WTC11 (cell line): ENCODE measurements around the gene TWIST2. TPM values are rescaled to one million over a fixed set of nuclear protein-coding genes. Genes with fewer than 3 reads are reported as not detected.

Experiments used
- ATAC-seq: fragments of 200-7000 bp; cut with Tn5 transposase; 2 replicates; pipeline ENCODE4 v1.10.0; 2021; ENCODE audit warnings: mild to moderate bottlenecking, moderate library complexity
- CTCF ChIA-PET: fragments of 300-600 bp; sonication (Branson Sonifier 250); formaldehyde crosslinking; loops from one replicate; lab custom pipeline; 2021; ENCODE audit warnings: antibody characterized with exemption; lab: Charles Lee
- POLR2A ChIA-PET: fragments of 350-600 bp; sonication (Branson Sonifier 250); formaldehyde crosslinking; loops from one replicate; lab custom pipeline; 2021; ENCODE audit warnings: antibody characterized with exemption; lab: Charles Lee
- DNase-seq: peaks from one replicate; pipeline ENCODE4 v3.0.0; 2021; ENCODE audit warnings: low spot score
- H3K27ac Mint-ChIP-seq: 2 replicates; pipeline ENCODE4 v1.8.0; 2021; ENCODE audit warnings: mixed read lengths
- H3K27me3 Mint-ChIP-seq: 2 replicates; pipeline ENCODE4 v1.8.0; 2021; ENCODE audit warnings: low read depth, mild to moderate bottlenecking, moderate library complexity, mixed read lengths
- H3K36me3 Mint-ChIP-seq: 2 replicates; pipeline ENCODE4 v1.8.0; 2021; ENCODE audit warnings: mixed read lengths
- H3K4me1 Mint-ChIP-seq: 2 replicates; pipeline ENCODE4 v1.8.0; 2022; ENCODE audit warnings: mixed read lengths
- H3K4me3 Mint-ChIP-seq: 2 replicates; pipeline ENCODE4 v1.8.0; 2021; ENCODE audit warnings: mild to moderate bottlenecking, moderate library complexity, mixed read lengths
- H3K9me3 Mint-ChIP-seq: 2 replicates; pipeline ENCODE4 v1.8.0; 2021; ENCODE audit warnings: mixed read lengths
- ARID4B ChIP-seq: sonication (generic); formaldehyde crosslinking; IDR thresholded peaks from 2 replicates; pipeline ENCODE4 v1.8.0; 2023; ENCODE audit warnings: missing genetic modification reagents, mild to moderate bottlenecking, borderline replicate concordance
- CREM ChIP-seq: sonication (generic); formaldehyde crosslinking; IDR thresholded peaks from 2 replicates; pipeline ENCODE4 v1.8.1; 2022; ENCODE audit warnings: mild to moderate bottlenecking, missing genetic modification reagents, moderate library complexity
- E2F4 ChIP-seq: sonication (generic); formaldehyde crosslinking; IDR thresholded peaks from 2 replicates; pipeline ENCODE4 v1.8.1; 2022; ENCODE audit warnings: low read depth, mild to moderate bottlenecking, moderate library complexity, missing genetic modification reagents, borderline replicate concordance
- EMX1 ChIP-seq: fragments of 250-450 bp; sonication (Bioruptor Pico); IDR thresholded peaks from 2 replicates; pipeline ENCODE4 v1.8.0; 2021; ENCODE audit warnings: mild to moderate bottlenecking
- HMGXB4 ChIP-seq: sonication (generic); formaldehyde crosslinking; IDR thresholded peaks from 2 replicates; pipeline ENCODE4 v1.8.1; 2023; ENCODE audit warnings: mild to moderate bottlenecking, moderate library complexity, missing genetic modification reagents
- MXD4 ChIP-seq: fragments of 250-450 bp; sonication (Bioruptor Pico); IDR thresholded peaks from 2 replicates; pipeline ENCODE4 v1.8.0; 2021; ENCODE audit warnings: mild to moderate bottlenecking, moderate library complexity, borderline replicate concordance
- NFYB ChIP-seq: sonication (generic); formaldehyde crosslinking; conservative IDR thresholded peaks from 2 replicates; pipeline ENCODE4 v1.8.0; 2022; ENCODE audit warnings: low read depth, missing genetic modification reagents
- PRDM15 ChIP-seq: sonication (generic); formaldehyde crosslinking; IDR thresholded peaks from 2 replicates; pipeline ENCODE4 v1.8.0; 2022; ENCODE audit warnings: missing genetic modification reagents
- RORB ChIP-seq: fragments of 250-450 bp; sonication (Bioruptor Pico); IDR thresholded peaks from 2 replicates; pipeline ENCODE4 v1.9.0; 2021; ENCODE audit warnings: mild to moderate bottlenecking
- ZNF232 ChIP-seq: sonication (generic); formaldehyde crosslinking; IDR thresholded peaks from 2 replicates; pipeline ENCODE4 v1.8.0; 2022; ENCODE audit warnings: mild to moderate bottlenecking, missing genetic modification reagents
- total RNA-seq: library from RNA; stranded (reverse); gene quantifications from 3 replicates; pipeline ENCODE4 v1.2.3, GENCODE V29; 2021
- TF ChIP-seq, protein P1 (sequence below): sonication (generic); formaldehyde crosslinking; IDR thresholded peaks from 2 replicates; pipeline ENCODE4 v1.8.0; 2022; ENCODE audit warnings: mild to moderate bottlenecking, missing genetic modification reagents

TWIST2 gene
- total RNA-seq, 1 experiment from 2014 or later, result 5.7 TPM

GRCh38 chr2:238912916-238913875 lies 65.3 kb downstream of the TWIST2 start (continued):
- TF ChIP-seq ARID4B (CRISPR knock-in tag) (no peak), HMGXB4 (CRISPR knock-in tag) (no peak), ZNF232 (CRISPR knock-in tag) (no peak)

GRCh38 chr2:238913931-238914647 lies 66.2 kb downstream of the TWIST2 start:
- TF ChIP-seq RORB (CRISPR knock-in tag), result no peak
- TF ChIP-seq E2F4 (CRISPR knock-in tag), result no peak
- no peak for TF ChIP-seq CREM (CRISPR knock-in tag)
- no peak for TF ChIP-seq PRDM15
- no peak for TF ChIP-seq NFYB (CRISPR knock-in tag)
- no peak for TF ChIP-seq EMX1 (CRISPR knock-in tag)
- no peak for TF ChIP-seq MXD4
- TF ChIP-seq, protein P1, sequence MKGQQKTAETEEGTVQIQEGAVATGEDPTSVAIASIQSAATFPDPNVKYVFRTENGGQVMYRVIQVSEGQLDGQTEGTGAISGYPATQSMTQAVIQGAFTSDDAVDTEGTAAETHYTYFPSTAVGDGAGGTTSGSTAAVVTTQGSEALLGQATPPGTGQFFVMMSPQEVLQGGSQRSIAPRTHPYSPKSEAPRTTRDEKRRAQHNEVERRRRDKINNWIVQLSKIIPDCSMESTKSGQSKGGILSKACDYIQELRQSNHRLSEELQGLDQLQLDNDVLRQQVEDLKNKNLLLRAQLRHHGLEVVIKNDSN (CRISPR knock-in tag), result no peak
- ATAC-seq (no peak), DNase-seq (no peak)
- H3K27me3 Mint-ChIP-seq, result no peaks in the 10 kb centered on the region; the same call in 1 of the 2 replicates
- H3K4me3 Mint-ChIP-seq, result no peak overlapping the region
- no peak overlapping the region for H3K27ac Mint-ChIP-seq
- no peaks in the 10 kb centered on the region for H3K36me3 Mint-ChIP-seq
- H3K4me1 Mint-ChIP-seq, result peaks cover 2% of the 10 kb centered on the region; the same call in 1 of the 2 replicates
- ChIA-PET POLR2A (no interaction called here), CTCF (no interaction called here)
- H3K9me3 Mint-ChIP-seq, result 0 out of 2 replicates have a peak, but pooled peaks cover 6% of the 10 kb centered on the region
